ENCODE measurements around the gene LONP1. TPM values are rescaled to one million over a fixed set of nuclear protein-coding genes. Genes with fewer than 3 reads are reported as not detected.
"Not testable (repeated sequence)": the region's sequence is repeated elsewhere in the genome, so short reads cannot be mapped to it uniquely, and the experiment has no call there.

LONP1 gene
- total RNA-seq, 1 donor from 2014 or later = 49.9 TPM

GRCh38 chr19:5694167-5694955, 25.6 kb downstream of the LONP1 start:
- DNase-seq (ENCODE audit: low read depth in 2 of 2) = no peak

- no peak for DNase-seq (ENCODE audit: low read depth in 2 of 2)
Measured at GRCh38 chr19:5693195-5694166, 26.5 kb downstream of the LONP1 start.

- DNase-seq (ENCODE audit: low read depth in 2 of 2) = no peak
Measured at GRCh38 chr19:5692723-5693194, 27.2 kb downstream of the LONP1 start.

GRCh38 chr19:5691822-5692722, 27.9 kb downstream of the LONP1 start:
- DNase-seq (ENCODE audit: low read depth in 2 of 2) = no peak

GRCh38 chr19:5690955-5691821, 28.8 kb downstream of the LONP1 start:
- DNase-seq (ENCODE audit: low read depth in 2 of 2) = peak; percentile 48 to 78

GRCh38 chr19:5690125-5690954, 29.6 kb downstream of the LONP1 start, which contains the start of gene RPL36:
Gene RPL36, plus strand, starts transcription at chr19:5690295. Its CDS starts 213 bp downstream, at chr19:5690508.
- peak; percentile 93 to 96 for DNase-seq (ENCODE audit: low read depth in 2 of 2)

GRCh38 chr19:5688262-5688881, 31.6 kb downstream of the LONP1 start:
- not testable (repeated sequence) for DNase-seq (ENCODE audit: low read depth in 2 of 2)

- DNase-seq (ENCODE audit: low read depth in 2 of 2) = no peak
Measured at GRCh38 chr19:5687360-5688198, 32.4 kb downstream of the LONP1 start.

- DNase-seq (ENCODE audit: low read depth in 2 of 2) = peak; percentile 80 to 91
Measured at GRCh38 chr19:5686647-5687359, 33.1 kb downstream of the LONP1 start.

- DNase-seq (ENCODE audit: low read depth in 2 of 2) = no peak
Measured at GRCh38 chr19:5686326-5686646, 33.7 kb downstream of the LONP1 start.

GRCh38 chr19:5684694-5685430, 35.1 kb downstream of the LONP1 start:
- DNase-seq (ENCODE audit: low read depth in 2 of 2) = no peak

GRCh38 chr19:5683177-5683886, 36.6 kb downstream of the LONP1 start:
- DNase-seq (ENCODE audit: low read depth in 2 of 2) = no peak

- DNase-seq (ENCODE audit: low read depth in 2 of 2) = no peak
Measured at GRCh38 chr19:5682107-5682482, 37.9 kb downstream of the LONP1 start.

GRCh38 chr19:5681391-5682106, 38.4 kb downstream of the LONP1 start:
- no peak for DNase-seq (ENCODE audit: low read depth in 2 of 2)

Data from dermis microvascular lymphatic vessel endothelial cell (primary cell).